LoVo (cell line): ENCODE measurements around the gene ARID5B.

Experiments used
- DNase-seq: peaks from one replicate; pipeline ENCODE4 v3.0.0-alpha.2; 2016; ENCODE audit warnings: low spot score

The ARID5B gene

DNA sequence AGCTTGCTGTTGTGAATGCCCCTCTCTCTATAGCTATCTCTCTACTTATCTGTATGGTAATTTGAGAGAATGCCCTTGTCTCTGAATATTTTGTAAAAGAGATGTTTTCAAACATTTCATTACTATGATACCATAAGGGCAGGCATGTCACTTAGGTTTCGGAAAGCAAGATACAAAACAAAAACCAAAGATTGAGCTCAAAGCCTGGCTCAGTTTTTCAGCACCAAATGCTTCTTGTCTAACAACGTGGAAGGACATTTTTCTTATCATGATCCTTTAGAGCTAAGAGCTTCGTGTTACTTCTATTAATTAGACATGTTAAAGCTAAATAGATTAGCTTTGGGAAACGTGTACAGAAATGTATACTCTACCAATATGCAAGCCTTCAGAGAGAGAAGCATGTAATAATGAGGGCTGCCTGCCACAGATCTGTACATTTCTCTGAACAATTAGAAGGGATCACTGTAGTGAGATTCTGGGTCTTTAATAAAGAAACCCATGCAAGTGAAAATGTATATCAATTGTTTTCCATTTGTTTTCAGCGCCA lies 148.9 kb downstream of the ARID5B start:
- DNase-seq: no peak

DNA sequence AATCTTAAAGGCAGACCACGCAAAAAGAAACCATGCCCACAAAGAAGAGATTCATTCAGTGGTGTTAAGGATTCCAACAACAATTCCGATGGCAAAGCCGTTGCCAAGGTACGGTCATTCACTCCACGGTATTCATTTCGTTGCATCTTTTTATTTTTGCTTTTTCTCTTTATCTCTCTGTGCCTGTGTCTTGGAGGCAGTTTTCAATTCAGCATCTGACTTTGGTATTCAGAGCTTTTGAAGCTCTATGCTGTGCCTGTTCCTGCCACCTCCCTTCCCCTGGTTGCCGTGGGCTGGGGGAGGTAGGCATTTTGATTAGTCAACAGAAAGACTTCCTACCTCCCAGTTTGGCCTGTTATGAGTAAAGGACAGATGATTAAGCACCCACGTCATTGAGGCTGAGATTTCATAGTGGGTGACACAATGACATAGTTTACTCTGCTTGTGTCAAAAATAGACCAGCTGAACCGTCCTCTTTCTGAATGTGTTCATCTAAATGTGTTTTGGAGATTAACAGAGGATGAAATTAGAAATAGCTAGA lies 149.5 kb downstream of the ARID5B start:
- DNase-seq: no peak

DNA sequence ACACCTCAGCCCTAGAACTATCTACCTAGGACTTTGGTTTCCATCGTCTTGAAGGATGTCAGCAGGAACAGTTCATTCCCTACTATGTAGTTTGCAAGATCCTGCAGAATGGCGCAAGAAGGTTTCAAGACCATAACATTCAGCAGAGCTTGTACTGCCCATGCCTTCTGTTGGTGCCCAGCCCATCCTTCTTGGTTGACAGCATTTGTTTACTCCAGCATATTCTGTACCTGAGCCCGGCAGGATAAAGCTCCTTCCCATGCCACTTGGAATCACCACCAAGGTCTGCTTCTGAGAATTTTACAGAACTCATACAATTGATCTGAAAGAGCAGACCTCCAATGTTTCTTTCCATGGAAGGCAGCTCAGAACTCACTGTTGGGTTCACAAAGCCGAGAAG lies 150.8 kb downstream of the ARID5B start:
- DNase-seq: no peak

DNA sequence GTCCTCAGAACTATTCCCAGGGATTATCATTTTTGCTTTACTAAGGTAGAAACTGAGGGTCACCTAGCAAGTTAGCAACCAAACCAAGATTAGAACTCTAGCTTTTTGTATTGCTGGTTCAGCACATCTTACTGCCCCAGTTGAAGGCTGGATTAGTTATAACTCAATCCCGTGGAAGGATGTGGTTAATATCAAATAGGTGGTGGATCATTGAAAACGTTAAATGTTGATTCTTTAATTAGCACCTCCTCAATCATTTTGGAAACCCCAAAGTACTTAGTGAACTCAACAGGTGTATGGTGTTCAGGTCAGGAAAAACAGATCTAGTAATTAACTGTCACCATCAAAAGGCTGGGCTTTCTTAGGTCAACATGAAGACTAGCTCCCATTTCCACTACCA lies 152.4 kb downstream of the ARID5B start:
- DNase-seq: no peak

DNA sequence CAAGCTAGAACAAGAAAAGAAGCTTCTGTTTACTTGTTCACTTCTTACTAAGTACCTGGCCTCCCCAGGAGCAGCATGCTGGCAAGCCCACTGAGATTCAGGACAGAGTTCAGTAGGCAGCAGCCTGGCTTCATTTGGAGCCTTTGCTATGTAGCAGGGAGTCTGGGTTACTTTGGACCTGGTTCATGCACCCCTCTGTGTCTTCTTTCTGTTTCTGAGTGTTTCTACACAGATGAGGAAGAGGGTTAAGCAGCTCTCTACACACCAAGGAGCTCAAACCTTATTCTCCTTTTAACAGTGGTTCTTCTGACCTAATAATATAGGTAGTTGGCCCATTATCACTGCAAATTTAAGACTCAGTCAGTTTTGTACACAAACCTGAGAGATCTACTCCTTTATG lies 152.9 kb downstream of the ARID5B start:
- DNase-seq: no peak

DNA sequence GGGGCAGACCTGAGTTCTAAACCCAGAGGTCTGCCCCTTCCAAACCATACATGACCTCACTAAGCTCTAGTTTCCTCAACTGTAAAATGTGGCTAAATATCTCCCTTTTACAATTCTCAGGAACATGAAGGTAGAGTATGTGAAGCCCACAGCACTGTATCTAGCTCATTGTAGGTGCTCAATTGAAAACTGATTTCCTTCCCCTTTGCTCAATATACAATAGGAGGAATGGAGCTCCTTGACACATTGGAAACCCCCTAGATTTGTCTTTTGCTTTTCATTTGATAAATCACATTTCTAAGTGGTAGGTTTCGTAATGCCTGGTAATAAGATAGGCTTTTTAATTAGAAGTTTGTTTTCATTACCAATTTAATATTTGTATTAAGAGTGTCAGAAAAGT lies 153.3 kb downstream of the ARID5B start:
- DNase-seq: no peak

DNA sequence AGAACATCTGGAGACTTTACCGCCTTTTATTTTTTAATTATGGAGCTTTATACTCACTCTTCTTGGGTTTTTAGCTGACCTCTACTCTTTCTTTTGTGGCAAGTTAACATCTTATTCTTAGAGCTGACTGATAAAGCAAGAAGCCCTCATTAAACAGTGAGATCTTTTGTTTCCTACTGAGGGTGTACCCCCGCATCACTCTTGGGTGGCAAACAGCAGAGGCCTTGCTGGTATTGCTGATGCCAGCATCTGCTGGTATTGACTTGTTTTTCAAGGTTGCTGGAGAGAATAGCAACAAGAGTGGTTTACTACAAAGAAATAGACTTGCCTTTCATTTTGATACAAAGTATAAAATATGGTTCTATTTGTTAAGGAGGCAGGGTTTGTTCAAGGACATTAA lies 154.7 kb downstream of the ARID5B start:
- no peak for DNase-seq

DNA sequence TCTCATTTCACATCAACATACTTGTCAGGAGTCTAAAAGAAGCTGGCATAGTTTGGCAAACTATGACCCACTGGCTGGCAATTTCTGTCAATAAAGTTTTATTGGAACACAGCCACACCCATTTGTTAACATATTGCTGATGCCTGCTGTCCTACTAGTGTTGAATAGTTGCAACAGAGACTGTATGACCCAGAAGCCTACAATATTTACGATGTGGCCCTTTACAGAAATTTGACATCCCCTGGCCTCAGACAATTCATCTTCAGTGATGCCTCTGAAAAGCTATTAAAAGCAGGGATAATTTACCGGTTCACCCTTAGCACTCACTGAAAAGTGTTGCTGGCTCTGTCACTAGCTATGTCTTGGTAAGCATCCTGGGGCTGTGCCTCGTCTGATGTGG lies 155.2 kb downstream of the ARID5B start:
- DNase-seq: no peak

DNA sequence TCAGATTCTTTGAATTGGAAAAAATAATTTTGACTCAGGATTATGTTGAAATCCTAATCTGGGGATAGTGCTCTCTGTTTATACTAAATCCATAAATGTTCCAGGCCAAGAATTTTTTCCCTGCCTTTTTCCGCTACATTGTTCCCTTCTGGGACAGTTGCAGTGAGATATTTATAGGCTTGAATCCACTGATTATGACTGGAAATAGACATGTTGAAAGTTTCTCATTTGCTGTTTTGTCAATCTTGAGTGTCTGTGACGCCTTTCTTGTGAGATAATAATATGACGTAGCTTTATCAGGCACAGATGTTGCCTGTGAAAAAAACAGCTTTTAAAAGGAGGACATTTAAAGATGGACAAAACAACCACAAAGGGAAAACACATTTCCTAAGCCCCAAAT lies 155.9 kb downstream of the ARID5B start:
- no peak for DNase-seq

DNA sequence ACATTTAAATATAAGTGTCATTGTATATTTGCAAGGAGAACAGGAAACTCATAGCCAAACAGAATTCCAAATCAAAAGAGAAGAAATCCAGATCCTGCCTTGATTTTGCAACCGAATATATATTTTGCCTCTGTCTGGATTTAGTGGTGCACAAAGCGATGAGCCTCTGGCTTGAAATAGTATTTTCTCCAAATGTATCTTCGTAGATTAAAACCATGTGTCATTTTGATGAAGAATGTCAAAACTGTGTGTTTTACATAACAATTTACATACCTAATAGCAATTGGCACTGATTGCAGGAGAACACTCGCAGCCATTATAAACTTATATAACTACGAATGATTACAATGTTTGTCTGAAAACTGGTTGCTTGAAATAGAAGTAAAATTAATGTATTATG lies 156.4 kb downstream of the ARID5B start:
- no peak for DNase-seq

DNA sequence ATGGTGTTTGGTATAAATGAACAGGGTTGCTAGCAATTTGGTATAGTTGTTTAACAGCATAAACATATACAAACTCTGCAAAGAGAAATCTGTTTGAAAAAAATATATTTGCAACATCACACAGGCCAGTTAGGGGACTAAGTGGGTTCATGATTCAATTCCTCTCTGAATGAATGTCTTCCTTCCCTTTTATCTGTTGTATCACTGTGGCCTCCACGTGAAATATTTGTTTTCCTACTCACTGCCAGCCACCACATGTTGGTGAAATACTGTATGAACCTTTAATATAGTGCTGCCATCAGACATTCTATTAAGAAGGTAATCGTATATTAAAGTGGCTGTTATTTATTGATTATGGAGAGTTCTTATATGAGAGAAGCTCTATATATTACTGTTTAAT lies 157.0 kb downstream of the ARID5B start:
- no peak for DNase-seq

DNA sequence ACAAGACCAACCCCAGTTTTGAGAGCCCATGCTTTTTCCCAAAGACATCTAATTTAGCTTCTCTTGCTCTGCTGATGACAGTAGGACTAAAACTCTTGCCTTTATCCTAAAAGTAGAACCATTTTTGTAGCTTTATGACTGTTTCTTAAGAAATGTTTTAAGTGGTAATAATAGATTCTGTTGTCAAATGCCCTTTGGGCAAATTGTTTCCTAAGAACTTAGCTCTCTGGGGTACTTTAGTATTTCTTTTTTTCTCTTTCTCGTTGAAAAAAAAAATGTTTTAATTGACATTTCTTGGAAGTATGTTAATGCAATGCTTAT lies 157.4 kb downstream of the ARID5B start:
- DNase-seq: no peak

DNA sequence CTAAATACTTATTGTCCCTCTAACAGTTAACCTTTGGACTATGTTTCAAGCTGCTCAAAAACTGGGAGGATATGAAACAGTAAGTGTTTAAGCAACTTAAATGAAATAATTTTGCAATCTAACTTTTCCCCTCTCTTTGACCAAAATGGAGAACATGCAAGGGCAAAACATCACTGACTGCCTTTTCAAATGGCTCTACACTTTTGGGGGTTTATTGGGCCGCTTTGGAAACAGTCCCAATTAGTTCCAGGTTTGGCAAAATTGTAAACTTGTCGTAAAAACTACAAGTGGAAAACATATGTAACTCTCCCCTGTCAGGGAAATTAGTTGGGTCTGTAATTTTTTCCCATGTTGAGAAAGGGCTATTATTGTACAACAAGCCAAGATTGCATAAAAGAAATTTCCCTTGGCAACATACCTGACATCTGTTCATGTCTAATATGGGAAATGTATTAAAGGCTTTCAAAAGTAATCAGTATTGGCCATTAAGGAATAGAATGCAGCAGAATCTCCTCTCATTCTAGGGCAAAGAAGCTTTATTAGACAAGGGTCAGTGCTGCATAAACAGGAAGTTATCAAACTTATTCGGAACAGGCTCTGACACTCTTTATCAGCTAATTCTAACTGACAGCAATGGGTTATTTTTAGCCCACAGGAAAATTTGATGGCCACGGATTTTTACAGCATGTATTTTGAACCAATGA lies 157.9 kb downstream of the ARID5B start:
- DNase-seq: no peak

DNA sequence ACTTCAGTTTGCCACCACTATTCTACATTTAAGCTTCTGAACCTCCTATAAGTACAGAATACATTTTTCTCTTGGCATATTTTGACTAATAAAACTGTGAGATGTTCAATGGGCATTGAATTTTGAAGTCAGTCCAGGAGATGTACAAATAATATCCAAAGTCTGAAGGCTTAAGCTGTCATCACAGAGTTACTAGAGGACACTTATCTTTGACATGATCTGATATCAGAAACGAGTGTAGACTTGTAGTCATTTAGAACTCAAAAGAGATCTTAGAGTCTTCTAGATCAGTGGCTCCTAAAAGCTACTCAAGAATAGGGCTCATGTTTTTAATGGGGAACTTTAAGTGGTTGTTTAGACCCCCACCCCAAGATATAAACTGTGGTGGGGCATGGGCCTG lies 160.5 kb downstream of the ARID5B start:
- no peak for DNase-seq

DNA sequence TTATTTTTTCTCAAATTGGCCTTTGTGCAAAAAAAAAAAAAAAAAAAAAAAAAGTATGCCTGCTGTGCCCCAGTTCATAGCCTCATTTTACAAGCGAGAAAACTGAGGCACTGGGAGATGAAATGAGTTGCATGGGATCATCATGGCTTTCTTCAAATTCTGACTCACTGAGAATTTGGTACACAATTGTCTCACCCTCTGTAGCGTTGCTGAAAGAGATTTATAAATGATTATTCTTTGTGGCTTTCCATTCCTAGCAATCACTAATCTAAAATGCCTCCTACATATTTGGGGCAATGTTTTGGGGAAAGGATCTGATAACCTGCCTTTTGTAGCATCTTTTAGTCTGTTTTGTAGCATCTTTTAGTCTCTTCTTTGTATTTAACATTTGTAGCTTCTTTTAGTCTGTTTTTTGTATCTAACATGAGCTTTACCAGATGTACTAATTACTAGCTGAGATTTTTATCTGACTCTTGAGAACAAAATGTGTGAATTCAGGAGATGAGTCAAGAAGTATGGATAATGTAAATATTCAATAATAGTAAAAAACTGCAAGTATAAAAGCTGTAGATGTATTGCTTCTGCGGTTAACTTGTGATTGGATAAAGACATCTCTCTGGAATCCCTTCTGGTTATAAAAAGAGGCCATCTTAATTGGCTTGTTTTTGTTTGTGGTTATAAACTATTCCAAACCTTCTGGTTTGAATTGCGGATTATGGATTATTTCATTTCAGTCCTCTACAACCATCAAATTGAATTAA lies 161.4 kb downstream of the ARID5B start:
- DNase-seq: no peak

DNA sequence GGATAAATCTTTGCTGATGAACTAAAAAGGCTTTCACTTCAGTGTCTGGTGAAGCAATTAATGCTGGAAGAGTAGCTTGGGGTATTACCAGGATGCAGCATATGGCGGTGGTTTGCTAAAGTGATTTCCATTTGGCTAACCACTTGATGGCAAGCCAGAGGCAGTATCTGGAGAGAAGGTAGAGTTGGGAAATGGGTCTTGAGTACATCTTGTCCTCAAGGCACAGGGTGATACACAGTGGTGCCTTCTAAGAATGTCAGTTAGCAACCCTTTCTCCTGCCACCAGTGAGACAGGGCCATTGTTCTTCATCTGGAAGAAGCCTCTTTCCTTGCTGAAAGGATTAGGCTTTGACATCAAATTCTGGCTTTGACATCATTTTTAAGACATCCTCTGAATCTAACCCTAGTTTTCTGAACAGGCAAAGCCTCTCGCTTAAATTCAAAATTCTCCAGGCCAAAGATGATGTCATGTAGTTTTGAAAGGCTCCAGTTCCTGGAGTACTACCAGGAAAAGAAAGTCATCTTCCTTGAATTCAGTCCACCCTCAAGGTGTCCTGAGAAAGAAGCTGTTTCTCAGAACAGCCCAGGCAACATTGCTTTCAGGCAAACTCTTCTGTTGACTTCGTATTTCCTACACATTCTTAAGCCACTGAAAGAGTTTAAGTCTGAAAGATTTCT lies 162.4 kb downstream of the ARID5B start:
- DNase-seq: no peak

DNA sequence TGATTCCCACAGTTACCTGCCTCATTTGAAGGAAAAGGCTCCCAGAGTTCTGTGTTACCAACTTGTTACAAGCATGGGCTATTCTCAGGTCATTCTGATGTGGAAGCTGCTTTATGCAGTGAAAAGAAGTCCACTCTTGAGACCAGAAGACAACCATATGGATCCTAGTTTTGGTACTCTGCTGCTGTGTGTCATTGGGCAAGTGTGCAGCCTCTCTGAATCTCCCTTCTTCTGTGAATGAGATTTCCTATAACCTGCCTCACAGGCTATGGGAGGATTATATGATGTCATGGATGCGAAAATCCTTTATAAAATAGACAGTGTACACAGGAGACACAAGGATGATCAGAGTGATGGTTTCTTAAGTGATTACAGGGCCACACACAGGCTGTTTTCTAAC lies 166.1 kb downstream of the ARID5B start:
- DNase-seq: no peak

DNA sequence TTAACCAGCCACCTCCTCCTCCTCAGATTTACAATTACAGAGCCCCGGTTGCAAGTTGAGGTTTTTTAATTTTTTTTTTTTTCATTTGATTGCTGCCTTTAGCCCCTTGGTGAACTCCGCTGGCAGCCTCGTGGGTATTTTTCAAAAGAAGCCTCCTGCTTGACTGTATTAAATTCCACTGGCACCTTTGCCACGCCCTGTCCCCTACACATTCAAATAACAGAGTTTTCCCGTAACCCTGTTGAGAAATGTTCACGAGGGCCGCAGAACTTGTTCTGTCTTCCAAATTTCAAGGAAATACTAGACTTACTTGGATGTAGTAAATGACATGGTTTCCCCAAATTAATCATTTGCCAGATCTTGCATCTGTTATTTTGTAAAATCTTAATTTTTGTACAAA lies 167.0 kb downstream of the ARID5B start:
- DNase-seq: no peak

DNA sequence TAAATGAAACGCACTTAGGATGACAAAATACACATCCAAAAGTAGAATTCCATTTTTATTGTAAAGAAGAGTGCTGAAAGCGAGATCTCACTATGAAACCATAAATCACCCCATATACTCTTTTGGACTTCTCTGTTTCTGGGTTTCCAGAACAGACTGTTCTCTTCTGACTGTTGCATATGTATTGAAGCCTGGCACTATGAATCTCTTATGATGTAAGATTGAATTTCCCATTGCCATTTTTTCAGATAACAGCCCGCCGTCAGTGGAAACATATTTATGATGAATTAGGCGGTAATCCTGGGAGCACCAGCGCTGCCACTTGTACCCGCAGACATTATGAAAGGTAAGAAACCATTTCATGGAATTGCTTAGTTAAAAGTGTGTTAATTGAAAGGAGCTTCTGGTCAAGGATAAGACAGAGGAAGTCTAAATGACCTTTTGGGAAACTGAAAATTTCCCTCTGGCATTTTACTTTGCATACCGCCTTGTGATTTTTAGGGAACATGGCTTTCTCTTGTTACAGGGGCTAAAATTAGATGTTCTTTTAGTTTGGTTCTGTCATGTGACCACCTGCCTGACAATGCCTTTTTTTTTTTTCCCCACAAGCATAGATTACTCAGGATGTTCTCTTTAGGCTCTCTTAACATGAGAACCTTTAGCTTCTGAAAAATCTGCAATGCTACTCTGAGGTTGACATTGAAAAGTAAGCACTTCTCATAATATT lies 168.1 kb downstream of the ARID5B start:
- DNase-seq: no peak

DNA sequence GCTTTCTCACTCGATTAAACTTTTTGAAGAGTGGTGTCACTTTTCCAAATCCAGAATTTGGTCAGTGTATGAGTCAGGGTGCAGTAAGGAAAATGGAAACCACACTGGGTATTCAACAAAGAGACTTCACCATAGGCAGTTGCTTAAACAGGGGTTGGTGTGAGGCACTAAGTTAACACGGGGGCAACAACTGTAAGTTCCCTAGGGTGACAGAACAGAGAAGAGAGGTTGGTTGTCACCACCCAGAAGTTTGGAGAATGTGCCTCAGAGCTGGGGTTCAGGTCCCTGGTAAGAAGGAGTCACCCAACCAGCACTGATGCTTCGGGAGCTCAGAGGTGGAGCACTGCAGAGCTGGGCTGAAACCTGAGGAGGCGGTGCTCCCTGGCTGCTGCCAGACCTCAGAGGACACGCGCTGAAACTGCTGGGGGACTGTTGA lies 170.4 kb downstream of the ARID5B start:
- no peak for DNase-seq

DNA sequence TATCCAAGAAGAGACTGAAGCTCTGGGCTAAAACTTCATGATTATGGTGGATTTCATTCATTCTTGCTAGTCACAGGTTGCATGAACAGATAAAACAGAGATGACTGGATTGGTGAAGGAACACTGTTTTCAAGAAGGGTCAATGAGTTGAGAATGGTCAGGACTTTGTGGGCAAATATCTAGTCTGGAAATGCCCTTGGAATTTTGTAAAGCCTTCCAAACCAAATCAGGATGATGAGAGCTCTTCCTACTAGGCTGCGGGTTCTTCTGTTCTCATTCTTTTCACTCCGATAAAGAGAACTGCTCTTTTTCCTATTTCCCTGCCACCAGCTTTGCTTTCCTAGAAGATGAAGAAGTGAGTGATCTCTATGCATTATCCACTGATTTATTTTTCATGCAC lies 171.4 kb downstream of the ARID5B start:
- DNase-seq: no peak

DNA sequence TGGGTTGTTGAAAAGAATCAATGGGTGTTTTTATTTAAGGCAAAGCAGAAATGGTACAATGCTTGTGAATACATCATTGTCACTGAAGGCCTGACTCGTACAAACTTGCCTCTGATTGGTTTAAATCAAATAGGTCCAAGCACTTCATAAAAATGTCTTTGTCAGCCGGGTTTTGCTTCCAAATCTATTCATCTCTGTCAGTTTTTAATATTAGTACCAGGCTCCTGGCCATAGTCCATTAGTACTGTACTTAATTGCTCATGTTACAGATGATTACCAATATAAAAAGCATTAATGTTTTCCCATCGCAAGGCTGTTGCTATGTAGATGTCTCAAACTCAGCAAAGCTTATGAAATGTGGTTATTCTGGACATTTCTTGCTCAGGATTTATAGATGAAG lies 171.9 kb downstream of the ARID5B start:
- DNase-seq: no peak
